ENCODE data around the gene CLMN. TPM values are rescaled to one million over a fixed set of nuclear protein-coding genes. Genes with fewer than 3 reads are reported as not detected.

The CLMN gene
- total and polyA plus RNA-seq, 2 experiments from 2014 or later, result 3.2 to 5.7 TPM

DNA sequence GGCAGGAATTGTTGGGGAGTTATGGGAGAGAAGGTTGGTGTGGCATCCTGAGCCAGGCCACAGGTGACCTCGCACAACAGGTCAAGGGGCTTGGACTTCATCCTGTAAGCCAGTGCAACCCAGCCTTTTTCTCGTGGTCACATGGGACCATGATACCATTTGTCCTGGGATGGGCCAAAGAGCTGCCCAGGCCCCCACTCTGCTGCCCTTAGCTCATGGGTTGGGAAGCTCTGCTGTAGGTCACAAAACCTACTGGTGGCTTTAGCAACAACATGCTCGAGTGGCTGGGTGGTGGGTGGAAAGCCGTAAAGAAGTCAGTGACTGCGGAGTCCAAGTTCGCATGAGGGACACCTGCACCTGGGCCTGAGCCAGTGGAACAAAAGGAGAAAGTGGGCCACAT is 4.6 kb downstream of the CLMN start:
- no peak for ATAC-seq
- no peak overlapping the region for H3K4me3 Mint-ChIP-seq
- Histone ChIP-seq H2AFZ (no peak overlapping the region), H3K36me3 (ENCODE audit: insufficient read depth) (no peaks in the 10 kb centered on the region), H3F3A (replicated peaks; ENCODE audit: low read depth) (no peaks in the 10 kb centered on the region), H4K20me1 (replicated peaks; ENCODE audit: insufficient read depth) (no peaks in the 10 kb centered on the region), H3K79me2 (replicated peaks; ENCODE audit: insufficient read depth) (no peaks in the 10 kb centered on the region), H3K4me3 (no peak overlapping the region), H3K27ac (ENCODE audit: low read depth) (no peak overlapping the region), H3K4me2 (no peak overlapping the region), H3K4me1 (ENCODE audit: insufficient read depth) (peaks cover 4% of the 10 kb centered on the region; the same call in 1 of the 2 replicates), H3K9me2 (ENCODE audit: insufficient read depth) (no peaks in the 10 kb centered on the region), H3K27me3 (ENCODE audit: insufficient read depth) (peaks cover 23% of the 10 kb centered on the region)
- H3K36me3 Mint-ChIP-seq (ENCODE audit: low read depth), result no peaks in the 10 kb centered on the region; the same call in 1 of the 3 replicates
- H3K9me3 Mint-ChIP-seq, result peaks cover 2% of the 10 kb centered on the region; the same call in 1 of the 3 replicates
- DNase-seq (ENCODE audit: low spot score), result no peak
- TF ChIP-seq, protein P1, sequence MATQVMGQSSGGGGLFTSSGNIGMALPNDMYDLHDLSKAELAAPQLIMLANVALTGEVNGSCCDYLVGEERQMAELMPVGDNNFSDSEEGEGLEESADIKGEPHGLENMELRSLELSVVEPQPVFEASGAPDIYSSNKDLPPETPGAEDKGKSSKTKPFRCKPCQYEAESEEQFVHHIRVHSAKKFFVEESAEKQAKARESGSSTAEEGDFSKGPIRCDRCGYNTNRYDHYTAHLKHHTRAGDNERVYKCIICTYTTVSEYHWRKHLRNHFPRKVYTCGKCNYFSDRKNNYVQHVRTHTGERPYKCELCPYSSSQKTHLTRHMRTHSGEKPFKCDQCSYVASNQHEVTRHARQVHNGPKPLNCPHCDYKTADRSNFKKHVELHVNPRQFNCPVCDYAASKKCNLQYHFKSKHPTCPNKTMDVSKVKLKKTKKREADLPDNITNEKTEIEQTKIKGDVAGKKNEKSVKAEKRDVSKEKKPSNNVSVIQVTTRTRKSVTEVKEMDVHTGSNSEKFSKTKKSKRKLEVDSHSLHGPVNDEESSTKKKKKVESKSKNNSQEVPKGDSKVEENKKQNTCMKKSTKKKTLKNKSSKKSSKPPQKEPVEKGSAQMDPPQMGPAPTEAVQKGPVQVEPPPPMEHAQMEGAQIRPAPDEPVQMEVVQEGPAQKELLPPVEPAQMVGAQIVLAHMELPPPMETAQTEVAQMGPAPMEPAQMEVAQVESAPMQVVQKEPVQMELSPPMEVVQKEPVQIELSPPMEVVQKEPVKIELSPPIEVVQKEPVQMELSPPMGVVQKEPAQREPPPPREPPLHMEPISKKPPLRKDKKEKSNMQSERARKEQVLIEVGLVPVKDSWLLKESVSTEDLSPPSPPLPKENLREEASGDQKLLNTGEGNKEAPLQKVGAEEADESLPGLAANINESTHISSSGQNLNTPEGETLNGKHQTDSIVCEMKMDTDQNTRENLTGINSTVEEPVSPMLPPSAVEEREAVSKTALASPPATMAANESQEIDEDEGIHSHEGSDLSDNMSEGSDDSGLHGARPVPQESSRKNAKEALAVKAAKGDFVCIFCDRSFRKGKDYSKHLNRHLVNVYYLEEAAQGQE (IDR thresholded peaks at IDR 0.05; ENCODE audit: unreplicated experiment), result no peak
- TF ChIP-seq ZNF114 (CRISPR knock-in tag; IDR thresholded peaks at IDR 0.05), result no peak
- TF ChIP-seq POLR2AphosphoS5 (IDR thresholded peaks at IDR 0.05; ENCODE audit: low read depth), result no peak
- TF ChIP-seq, protein P2, sequence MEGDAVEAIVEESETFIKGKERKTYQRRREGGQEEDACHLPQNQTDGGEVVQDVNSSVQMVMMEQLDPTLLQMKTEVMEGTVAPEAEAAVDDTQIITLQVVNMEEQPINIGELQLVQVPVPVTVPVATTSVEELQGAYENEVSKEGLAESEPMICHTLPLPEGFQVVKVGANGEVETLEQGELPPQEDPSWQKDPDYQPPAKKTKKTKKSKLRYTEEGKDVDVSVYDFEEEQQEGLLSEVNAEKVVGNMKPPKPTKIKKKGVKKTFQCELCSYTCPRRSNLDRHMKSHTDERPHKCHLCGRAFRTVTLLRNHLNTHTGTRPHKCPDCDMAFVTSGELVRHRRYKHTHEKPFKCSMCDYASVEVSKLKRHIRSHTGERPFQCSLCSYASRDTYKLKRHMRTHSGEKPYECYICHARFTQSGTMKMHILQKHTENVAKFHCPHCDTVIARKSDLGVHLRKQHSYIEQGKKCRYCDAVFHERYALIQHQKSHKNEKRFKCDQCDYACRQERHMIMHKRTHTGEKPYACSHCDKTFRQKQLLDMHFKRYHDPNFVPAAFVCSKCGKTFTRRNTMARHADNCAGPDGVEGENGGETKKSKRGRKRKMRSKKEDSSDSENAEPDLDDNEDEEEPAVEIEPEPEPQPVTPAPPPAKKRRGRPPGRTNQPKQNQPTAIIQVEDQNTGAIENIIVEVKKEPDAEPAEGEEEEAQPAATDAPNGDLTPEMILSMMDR (conservative IDR thresholded peaks at IDR 0.05; ENCODE audit: low read depth in 2 of 2), result no peak
- TF ChIP-seq EZH2phosphoT487 (IDR thresholded peaks at IDR 0.05; ENCODE audit: unreplicated experiment), result no peak
- no peak for TF ChIP-seq NANOG (IDR thresholded peaks at IDR 0.05; ENCODE audit: borderline replicate concordance)
- TF ChIP-seq EZH2 (IDR thresholded peaks at IDR 0.05; ENCODE audit: low read depth, unreplicated experiment), result no peak
- no peak for TF ChIP-seq JUNB (IDR thresholded peaks at IDR 0.05; ENCODE audit: unreplicated experiment)
- TF ChIP-seq CREB1 (CRISPR knock-in tag; IDR thresholded peaks at IDR 0.05; ENCODE audit: low read depth), result no peak
- TF ChIP-seq ZNF331 (CRISPR knock-in tag; IDR thresholded peaks at IDR 0.05; ENCODE audit: low read depth), result no peak
- TF ChIP-seq, protein P3, sequence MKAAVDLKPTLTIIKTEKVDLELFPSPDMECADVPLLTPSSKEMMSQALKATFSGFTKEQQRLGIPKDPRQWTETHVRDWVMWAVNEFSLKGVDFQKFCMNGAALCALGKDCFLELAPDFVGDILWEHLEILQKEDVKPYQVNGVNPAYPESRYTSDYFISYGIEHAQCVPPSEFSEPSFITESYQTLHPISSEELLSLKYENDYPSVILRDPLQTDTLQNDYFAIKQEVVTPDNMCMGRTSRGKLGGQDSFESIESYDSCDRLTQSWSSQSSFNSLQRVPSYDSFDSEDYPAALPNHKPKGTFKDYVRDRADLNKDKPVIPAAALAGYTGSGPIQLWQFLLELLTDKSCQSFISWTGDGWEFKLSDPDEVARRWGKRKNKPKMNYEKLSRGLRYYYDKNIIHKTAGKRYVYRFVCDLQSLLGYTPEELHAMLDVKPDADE (IDR thresholded peaks at IDR 0.05), result no peak
- no peak for TF ChIP-seq STAT1 (IDR thresholded peaks at IDR 0.05; ENCODE audit: unreplicated experiment)
- TF ChIP-seq, protein P4, sequence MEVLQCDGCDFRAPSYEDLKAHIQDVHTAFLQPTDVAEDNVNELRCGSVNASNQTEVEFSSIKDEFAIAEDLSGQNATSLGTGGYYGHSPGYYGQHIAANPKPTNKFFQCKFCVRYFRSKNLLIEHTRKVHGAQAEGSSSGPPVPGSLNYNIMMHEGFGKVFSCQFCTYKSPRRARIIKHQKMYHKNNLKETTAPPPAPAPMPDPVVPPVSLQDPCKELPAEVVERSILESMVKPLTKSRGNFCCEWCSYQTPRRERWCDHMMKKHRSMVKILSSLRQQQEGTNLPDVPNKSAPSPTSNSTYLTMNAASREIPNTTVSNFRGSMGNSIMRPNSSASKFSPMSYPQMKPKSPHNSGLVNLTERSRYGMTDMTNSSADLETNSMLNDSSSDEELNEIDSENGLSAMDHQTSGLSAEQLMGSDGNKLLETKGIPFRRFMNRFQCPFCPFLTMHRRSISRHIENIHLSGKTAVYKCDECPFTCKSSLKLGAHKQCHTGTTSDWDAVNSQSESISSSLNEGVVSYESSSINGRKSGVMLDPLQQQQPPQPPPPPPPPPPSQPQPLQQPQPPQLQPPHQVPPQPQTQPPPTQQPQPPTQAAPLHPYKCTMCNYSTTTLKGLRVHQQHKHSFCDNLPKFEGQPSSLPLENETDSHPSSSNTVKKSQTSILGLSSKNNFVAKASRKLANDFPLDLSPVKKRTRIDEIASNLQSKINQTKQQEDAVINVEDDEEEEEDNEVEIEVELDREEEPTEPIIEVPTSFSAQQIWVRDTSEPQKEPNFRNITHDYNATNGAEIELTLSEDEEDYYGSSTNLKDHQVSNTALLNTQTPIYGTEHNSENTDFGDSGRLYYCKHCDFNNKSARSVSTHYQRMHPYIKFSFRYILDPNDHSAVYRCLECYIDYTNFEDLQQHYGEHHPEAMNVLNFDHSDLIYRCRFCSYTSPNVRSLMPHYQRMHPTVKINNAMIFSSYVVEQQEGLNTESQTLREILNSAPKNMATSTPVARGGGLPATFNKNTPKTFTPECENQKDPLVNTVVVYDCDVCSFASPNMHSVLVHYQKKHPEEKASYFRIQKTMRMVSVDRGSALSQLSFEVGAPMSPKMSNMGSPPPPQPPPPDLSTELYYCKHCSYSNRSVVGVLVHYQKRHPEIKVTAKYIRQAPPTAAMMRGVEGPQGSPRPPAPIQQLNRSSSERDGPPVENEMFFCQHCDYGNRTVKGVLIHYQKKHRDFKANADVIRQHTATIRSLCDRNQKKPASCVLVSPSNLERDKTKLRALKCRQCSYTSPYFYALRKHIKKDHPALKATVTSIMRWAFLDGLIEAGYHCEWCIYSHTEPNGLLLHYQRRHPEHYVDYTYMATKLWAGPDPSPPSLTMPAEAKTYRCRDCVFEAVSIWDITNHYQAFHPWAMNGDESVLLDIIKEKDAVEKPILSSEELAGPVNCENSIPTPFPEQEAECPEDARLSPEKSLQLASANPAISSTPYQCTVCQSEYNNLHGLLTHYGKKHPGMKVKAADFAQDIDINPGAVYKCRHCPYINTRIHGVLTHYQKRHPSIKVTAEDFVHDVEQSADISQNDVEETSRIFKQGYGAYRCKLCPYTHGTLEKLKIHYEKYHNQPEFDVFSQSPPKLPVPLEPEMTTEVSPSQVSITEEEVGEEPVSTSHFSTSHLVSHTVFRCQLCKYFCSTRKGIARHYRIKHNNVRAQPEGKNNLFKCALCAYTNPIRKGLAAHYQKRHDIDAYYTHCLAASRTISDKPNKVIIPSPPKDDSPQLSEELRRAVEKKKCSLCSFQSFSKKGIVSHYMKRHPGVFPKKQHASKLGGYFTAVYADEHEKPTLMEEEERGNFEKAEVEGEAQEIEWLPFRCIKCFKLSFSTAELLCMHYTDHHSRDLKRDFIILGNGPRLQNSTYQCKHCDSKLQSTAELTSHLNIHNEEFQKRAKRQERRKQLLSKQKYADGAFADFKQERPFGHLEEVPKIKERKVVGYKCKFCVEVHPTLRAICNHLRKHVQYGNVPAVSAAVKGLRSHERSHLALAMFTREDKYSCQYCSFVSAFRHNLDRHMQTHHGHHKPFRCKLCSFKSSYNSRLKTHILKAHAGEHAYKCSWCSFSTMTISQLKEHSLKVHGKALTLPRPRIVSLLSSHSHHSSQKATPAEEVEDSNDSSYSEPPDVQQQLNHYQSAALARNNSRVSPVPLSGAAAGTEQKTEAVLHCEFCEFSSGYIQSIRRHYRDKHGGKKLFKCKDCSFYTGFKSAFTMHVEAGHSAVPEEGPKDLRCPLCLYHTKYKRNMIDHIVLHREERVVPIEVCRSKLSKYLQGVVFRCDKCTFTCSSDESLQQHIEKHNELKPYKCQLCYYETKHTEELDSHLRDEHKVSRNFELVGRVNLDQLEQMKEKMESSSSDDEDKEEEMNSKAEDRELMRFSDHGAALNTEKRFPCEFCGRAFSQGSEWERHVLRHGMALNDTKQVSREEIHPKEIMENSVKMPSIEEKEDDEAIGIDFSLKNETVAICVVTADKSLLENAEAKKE (CRISPR knock-in tag; IDR thresholded peaks at IDR 0.05), result no peak
- peaks cover 21% of the 10 kb centered on the region for H3K4me1 Mint-ChIP-seq
- H3K27ac Mint-ChIP-seq, result no peak overlapping the region
- peaks cover 19% of the 10 kb centered on the region for H3K27me3 Mint-ChIP-seq (ENCODE audit: insufficient read depth, low read depth, poor library complexity)
